Right lobe of liver (tissue), 6 donors: ENCODE results near the gene RAP1GAP2. TPM values are rescaled to one million over a fixed set of nuclear protein-coding genes. Genes with fewer than 3 reads are reported as not detected.
"Not testable (repeated sequence)": the region's sequence is repeated elsewhere in the genome, so short reads cannot be mapped to it uniquely, and the experiment has no call there.

ENCODE experiments used
- ATAC-seq, 4 donors: fragments of 200-7000 bp; cut with Tn5 transposase; one replicate each; pipeline ENCODE4 v1.9.1; 2020; ENCODE audit warnings: mild to moderate bottlenecking in 4 of 4, moderate library complexity in 4 of 4
- DNase-seq, 3 donors: peaks; one replicate each; pipeline ENCODE4 v3.0.0-alpha.2; 2020
- H3K27ac ChIP-seq, 3 donors: fragments of 200-600 bp; one replicate each; pipeline ENCODE4 v1.8.0; 2022
- H3K27me3 ChIP-seq, 2 donors: fragments of 200-600 bp; one replicate each; pipeline ENCODE4 v1.8.0; 2022
- H3K36me3 ChIP-seq, 4 donors: fragments of 200-600 bp; sonication (generic) in 1 of 4; one replicate each; pipeline versions ENCODE4 v1.5.1 to v1.8.0; 2017 to 2022; ENCODE audit warnings: control low read depth in 1 of 4
- H3K4me1 ChIP-seq, 4 donors: fragments of 200-600 bp; sonication (generic) in 1 of 4; one replicate each; pipeline versions ENCODE4 v1.5.1 to v1.8.0; 2017 to 2022; ENCODE audit warnings: control low read depth in 1 of 4
- H3K4me3 ChIP-seq, 3 donors: fragments of 200-600 bp; one replicate each; pipeline ENCODE4 v1.8.0; 2022
- H3K9me3 ChIP-seq, 4 donors: fragments of 200-600 bp; sonication (generic) in 1 of 4; one replicate each; pipeline versions ENCODE4 v1.5.1 to v1.8.0; 2017 to 2022; ENCODE audit warnings: control low read depth in 1 of 4
- CTCF ChIP-seq, 4 donors: fragments of 200-600 bp in 3 of 4; fragments of 450-650 bp in 1 of 4; IDR thresholded peaks; one replicate each; pipeline versions ENCODE4 v1.5.1 to v1.8.0; 2016 to 2022; ENCODE audit warnings: antibody characterized with exemption in 4 of 4, mild to moderate bottlenecking in 2 of 4
- POLR2A ChIP-seq: fragments of 450-650 bp; IDR thresholded peaks from one replicate; pipeline ENCODE4 v1.6.1; 2017; ENCODE audit warnings: antibody characterized with exemption, mild to moderate bottlenecking
- WGBS: methylation state at CpG from one replicate; pipeline ENCODE4 v1.1.6; 2018; ENCODE audit warnings: low coverage, low lambda C conversion rate; ENCODE audit not compliant: insufficient coverage; ENCODE audit errors: missing lambda C conversion rate; 5-methylcytosine and 5-hydroxymethylcytosine counted together
- intact Hi-C, 2 donors: fragments of 100-400 bp; cut with DNase I; formaldehyde crosslinking; loops; one replicate each; pipeline versions ENCODE4 v1.11.2 to v1.14.1; 2022
- total RNA-seq, 6 experiments: library from RNA; depleted of rRNA in 2 of 6; stranded (reverse); fragments of >200 nt in 2 of 6; fragmentation: NEBNext Ultra II Directional in 3 of 6; extraction: Animal tissue kit (Norgen Biotek cat#: 25700) in 3 of 6; gene quantifications; one replicate each; pipeline versions ENCODE4 v1.1.0 to v1.2.4, GENCODE V29; 2016 to 2023
- donor health status: DM: no; HTN: yes; CAD: no.
- donor health status: DM: no; HTN: no; CAD: no.
- donor health status: DM: no; HTN: no; CAD: no.
- donor health status: DM: no; HTN: yes; CAD: no.
- donor health status: DM: no; HTN: yes; CAD: no.

RAP1GAP2 gene
- total RNA-seq, 6 experiments from 2014 or later, result 1.0 to 3.8 (median 1.8) TPM

GRCh38 chr17:2885733-2886132 is 89.5 kb downstream of the RAP1GAP2 start:
- DNase-seq (no peak), ATAC-seq (no peak)
- Histone ChIP-seq H3K36me3 (no peaks in the 10 kb centered on the region), H3K27ac (no peak overlapping the region), H3K27me3 (no peaks in the 10 kb centered on the region), H3K4me1 (no peaks in the 10 kb centered on the region), H3K4me3 (no peak overlapping the region), H3K9me3 (no peaks in the 10 kb centered on the region)
- TF ChIP-seq CTCF (IDR thresholded peaks at IDR 0.05), result no peak
- TF ChIP-seq POLR2A, result no peak
- 100% methylated on average over 1 of the region's 9 CpGs for WGBS
- intact Hi-C loops, result no loop called here

- Histone ChIP-seq H3K27ac (no peak overlapping the region), H3K27me3 (no peaks in the 10 kb centered on the region), H3K4me3 (no peak overlapping the region), H3K36me3 (no peaks in the 10 kb centered on the region), H3K4me1 (no peaks in the 10 kb centered on the region), H3K9me3 (no peaks in the 10 kb centered on the region)
- DNase-seq (no peak), ATAC-seq (no peak)
- 51% methylated on average over 6 of the region's 9 CpGs for WGBS
- TF ChIP-seq CTCF (IDR thresholded peaks at IDR 0.05) (no peak), POLR2A (no peak)
- intact Hi-C loops, result no loop called here
Observed at GRCh38 chr17:2888326-2888725, 92.1 kb downstream of the RAP1GAP2 start.

DNA sequence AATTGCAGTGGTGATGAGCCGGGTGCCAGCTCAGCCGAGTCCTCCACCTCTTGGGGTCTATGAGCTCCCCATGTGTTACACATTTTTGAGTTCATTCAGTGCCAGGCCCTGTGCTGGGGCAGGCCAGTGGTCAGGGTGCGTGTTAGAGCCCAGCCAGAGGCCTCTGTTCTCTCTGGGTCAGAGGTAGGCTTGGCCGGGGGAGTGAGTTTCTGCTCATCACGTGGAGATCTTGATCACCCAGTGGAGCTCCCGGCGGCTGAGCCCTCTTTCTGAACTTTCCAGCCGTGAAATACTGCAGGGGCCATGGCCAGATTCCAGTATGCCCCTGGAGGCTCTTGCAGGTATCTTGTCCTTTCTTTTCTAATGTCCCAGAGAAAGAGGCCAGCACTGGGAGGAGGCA is 93.0 kb downstream of the RAP1GAP2 start:
- no peak for DNase-seq
- WGBS, result 80% methylated on average over 2 of the region's 8 CpGs
- no peaks in the 10 kb centered on the region for H3K4me1 ChIP-seq

DNA sequence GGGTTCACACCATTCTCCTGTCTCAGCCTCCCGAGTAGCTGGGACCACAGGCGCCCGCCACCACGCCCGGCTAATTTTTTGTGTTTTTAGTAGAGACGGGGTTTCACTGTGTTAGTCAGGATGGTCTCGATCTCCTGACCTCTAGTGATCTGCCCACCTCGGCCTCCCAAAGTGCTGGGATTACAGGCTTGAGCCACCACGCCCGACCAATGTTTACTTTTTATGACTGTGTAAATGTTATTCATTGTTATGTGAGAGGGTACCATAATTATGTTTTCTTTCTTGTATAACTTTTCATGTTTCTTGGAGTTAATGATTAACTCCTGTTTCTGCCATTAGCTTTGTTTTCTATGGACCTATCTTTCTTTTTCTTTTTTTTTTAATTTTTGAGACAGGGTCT is 94.5 kb downstream of the RAP1GAP2 start:
- H3K36me3 ChIP-seq, H3K4me1 ChIP-seq, H3K27ac ChIP-seq, H3K9me3 ChIP-seq, ATAC-seq, H3K4me3 ChIP-seq, DNase-seq, H3K27me3 ChIP-seq, intact Hi-C loops: not testable (repeated sequence)
- 60% methylated on average over 4 of the region's 10 CpGs for WGBS

More for the DNA sequence above, 93.0 kb downstream of the RAP1GAP2 start:
- H3K36me3 ChIP-seq, result no peaks in the 10 kb centered on the region
- TF ChIP-seq POLR2A, result no peak
- no peak for TF ChIP-seq CTCF (IDR thresholded peaks at IDR 0.05)
- ATAC-seq, result no peak
- H3K4me3 ChIP-seq, result no peak overlapping the region
- no peaks in the 10 kb centered on the region for H3K27me3 ChIP-seq
- no peak overlapping the region for H3K27ac ChIP-seq
- no peaks in the 10 kb centered on the region for H3K9me3 ChIP-seq
- intact Hi-C loops, result no loop called here

GRCh38 chr17:2892305-2892971 is 96.2 kb downstream of the RAP1GAP2 start:
- H3K27ac ChIP-seq, result no peak overlapping the region
- DNase-seq, result no peak
- ATAC-seq, result peak in 1 of 4 donors; percentile 61
- intact Hi-C loops, result no loop called here
- H3K4me1 ChIP-seq, result no peaks in the 10 kb centered on the region
- no peak overlapping the region for H3K4me3 ChIP-seq
- no peaks in the 10 kb centered on the region for H3K36me3 ChIP-seq
- H3K27me3 ChIP-seq, result no peaks in the 10 kb centered on the region
- no peak for TF ChIP-seq POLR2A
- no peak for TF ChIP-seq CTCF (IDR thresholded peaks at IDR 0.05)
- no peaks in the 10 kb centered on the region for H3K9me3 ChIP-seq
- WGBS, result 64% methylated on average over 5 of the region's 8 CpGs
